OCI-LY7 (cell line): ENCODE results near the gene CMPK2. TPM values are rescaled to one million over a fixed set of nuclear protein-coding genes. Genes with fewer than 3 reads are reported as not detected.

Experiments used
- BruUV-seq: library from RNA; stranded (reverse); fragments of 400-500 nt; replicated peaks from 2 replicates; lab custom pipeline; 2021; lab: Mats Ljungman, UMichigan
- CTCF ChIA-PET: fragments of 300-600 bp; sonication (Branson Sonifier 250); formaldehyde crosslinking; loops from one replicate; lab custom pipeline; 2022; ENCODE audit warnings: antibody characterized with exemption; ENCODE audit not compliant: unreplicated experiment; lab: Charles Lee
- POLR2A ChIA-PET: fragments of 300-600 bp; sonication (Branson Sonifier 250); formaldehyde crosslinking; loops from one replicate; lab custom pipeline; 2022; ENCODE audit warnings: antibody characterized with exemption; lab: Charles Lee
- DNase-seq: peaks from one replicate; pipeline ENCODE4 v3.0.0-alpha.2; 2015; ENCODE audit warnings: low spot score
- H2AFZ ChIP-seq: fragments of 200-600 bp; sonication (generic), shearing (Covaris generic); 2 replicates; pipeline ENCODE4 v1.6.1; 2014; ENCODE audit warnings: mild to moderate bottlenecking, antibody characterized with exemption, low read length, moderate library complexity
- H3K27ac ChIP-seq: fragments of 200-600 bp; sonication (generic); 2 replicates; pipeline ENCODE4 v1.5.1; 2014; ENCODE audit warnings: mixed run types, low read depth, mild to moderate bottlenecking, moderate library complexity, low read length, inconsistent platforms; ENCODE audit not compliant: poor library complexity, severe bottlenecking
- H3K36me3 ChIP-seq: fragments of 200-600 bp; sonication (generic); 2 replicates; pipeline ENCODE4 v1.6.1; 2014; ENCODE audit warnings: mild to moderate bottlenecking, antibody characterized with exemption, low read length, moderate library complexity, mixed read lengths; ENCODE audit not compliant: insufficient read depth
- H3K4me1 ChIP-seq: fragments of 200-600 bp; sonication (generic); 2 replicates; pipeline ENCODE4 v1.5.1; 2014; ENCODE audit warnings: mild to moderate bottlenecking, low read length; ENCODE audit not compliant: insufficient read depth, poor library complexity, severe bottlenecking
- H3K4me2 ChIP-seq: fragments of 200-600 bp; sonication (generic); 2 replicates; pipeline ENCODE4 v1.6.1; 2014; ENCODE audit warnings: mild to moderate bottlenecking, low read length
- H3K4me3 ChIP-seq: fragments of 200-600 bp; sonication (generic); 2 replicates; pipeline ENCODE4 v1.5.1; 2014; ENCODE audit warnings: mild to moderate bottlenecking, low read depth, low read length; ENCODE audit not compliant: poor library complexity, severe bottlenecking
- H3K79me2 ChIP-seq: fragments of 200-600 bp; sonication (generic); 2 replicates; pipeline ENCODE4 v1.6.1; 2016; ENCODE audit warnings: low read depth, mild to moderate bottlenecking, low read length, moderate library complexity, mixed read lengths; ENCODE audit not compliant: insufficient read depth
- H3K9me2 ChIP-seq: fragments of 200-600 bp; sonication (generic); 2 replicates; pipeline ENCODE4 v1.6.1; 2016; ENCODE audit warnings: mild to moderate bottlenecking, low read length, mixed read lengths; ENCODE audit not compliant: insufficient read depth
- H3K9me3 ChIP-seq: fragments of 200-600 bp; sonication (generic); 2 replicates; pipeline ENCODE4 v1.6.1; 2014; ENCODE audit warnings: mild to moderate bottlenecking, mixed run types, low read length, mixed read lengths
- H4K20me1 ChIP-seq: fragments of 200-600 bp; sonication (generic); 2 replicates; pipeline ENCODE4 v1.6.1; 2014; ENCODE audit warnings: mild to moderate bottlenecking, antibody characterized with exemption, low read length, moderate library complexity, mixed read lengths; ENCODE audit not compliant: insufficient read depth
- EZH2phosphoT487 ChIP-seq: fragments of 200-600 bp; sonication (generic); IDR thresholded peaks from 2 replicates; pipeline ENCODE4 v1.6.1; 2018; ENCODE audit warnings: low read depth, borderline replicate concordance, mild to moderate bottlenecking, mixed run types, antibody characterized with exemption, low read length, moderate library complexity, mixed read lengths
- intact Hi-C: fragments of 100-400 bp; cut with micrococcal nuclease; formaldehyde crosslinking; loops from one replicate; pipeline ENCODE4 v1.10.0; 2022; ENCODE audit not compliant: unreplicated experiment
- total RNA-seq, 2 experiments: library from RNA; depleted of rRNA in 1 of 2; stranded (reverse); fragments of >200 nt in 1 of 2; shearing (Covaris generic) in 1 of 2; gene quantifications; 2 replicates each; pipeline ENCODE4 v1.2.3, GENCODE V29; 2014 to 2022
- TF ChIP-seq, protein P1 (sequence below): fragments of 200-600 bp; sonication (generic); conservative IDR thresholded peaks from 2 replicates; pipeline ENCODE4 v1.5.1; 2014; ENCODE audit warnings: mild to moderate bottlenecking, antibody characterized with exemption, low read length, moderate library complexity, mixed read lengths

The CMPK2 gene
- total RNA-seq, 2 experiments from 2014 or later, result 0.99 TPM; not detected in 1

DNA sequence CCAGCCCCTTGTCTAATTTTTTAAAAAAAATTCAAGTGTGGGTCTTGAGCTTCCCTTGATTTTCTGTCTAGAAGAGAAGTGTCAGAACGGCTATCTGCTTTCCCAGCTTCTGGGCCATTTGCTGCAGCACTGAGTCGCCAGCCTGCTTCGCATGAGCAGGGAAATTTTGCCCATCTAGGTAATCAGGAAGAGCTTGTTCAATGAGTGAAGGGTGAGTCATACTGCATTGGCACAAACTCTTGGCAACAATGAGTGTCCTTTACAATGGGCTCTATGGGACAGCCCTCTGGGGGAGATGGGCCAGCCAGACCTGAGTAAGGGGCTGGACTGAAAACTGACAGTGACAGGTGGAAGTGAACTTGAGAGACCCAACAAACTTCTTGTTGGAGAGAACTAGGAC lies 49.1 kb upstream of the CMPK2 start:
- no peak overlapping the region for H3K4me3 ChIP-seq
- DNase-seq, result no peak
- no peak overlapping the region for H2AFZ ChIP-seq
- no TSS peak for BruUV-seq
- H3K4me2 ChIP-seq, result no peak overlapping the region
- H3K9me2 ChIP-seq, result no peaks in the 10 kb centered on the region
- ChIA-PET POLR2A (no interaction called here), CTCF (no interaction called here)
- intact Hi-C loops, result no loop called here
- H3K79me2 ChIP-seq, result no peaks in the 10 kb centered on the region
- H3K36me3 ChIP-seq, result no peaks in the 10 kb centered on the region
- no peak for TF ChIP-seq EZH2phosphoT487
- TF ChIP-seq, protein P1, sequence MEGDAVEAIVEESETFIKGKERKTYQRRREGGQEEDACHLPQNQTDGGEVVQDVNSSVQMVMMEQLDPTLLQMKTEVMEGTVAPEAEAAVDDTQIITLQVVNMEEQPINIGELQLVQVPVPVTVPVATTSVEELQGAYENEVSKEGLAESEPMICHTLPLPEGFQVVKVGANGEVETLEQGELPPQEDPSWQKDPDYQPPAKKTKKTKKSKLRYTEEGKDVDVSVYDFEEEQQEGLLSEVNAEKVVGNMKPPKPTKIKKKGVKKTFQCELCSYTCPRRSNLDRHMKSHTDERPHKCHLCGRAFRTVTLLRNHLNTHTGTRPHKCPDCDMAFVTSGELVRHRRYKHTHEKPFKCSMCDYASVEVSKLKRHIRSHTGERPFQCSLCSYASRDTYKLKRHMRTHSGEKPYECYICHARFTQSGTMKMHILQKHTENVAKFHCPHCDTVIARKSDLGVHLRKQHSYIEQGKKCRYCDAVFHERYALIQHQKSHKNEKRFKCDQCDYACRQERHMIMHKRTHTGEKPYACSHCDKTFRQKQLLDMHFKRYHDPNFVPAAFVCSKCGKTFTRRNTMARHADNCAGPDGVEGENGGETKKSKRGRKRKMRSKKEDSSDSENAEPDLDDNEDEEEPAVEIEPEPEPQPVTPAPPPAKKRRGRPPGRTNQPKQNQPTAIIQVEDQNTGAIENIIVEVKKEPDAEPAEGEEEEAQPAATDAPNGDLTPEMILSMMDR, result no peak
- peaks cover 2% of the 10 kb centered on the region for H3K4me1 ChIP-seq
- no peaks in the 10 kb centered on the region for H4K20me1 ChIP-seq
- no peak overlapping the region for H3K27ac ChIP-seq
- H3K9me3 ChIP-seq, result no peaks in the 10 kb centered on the region

DNA sequence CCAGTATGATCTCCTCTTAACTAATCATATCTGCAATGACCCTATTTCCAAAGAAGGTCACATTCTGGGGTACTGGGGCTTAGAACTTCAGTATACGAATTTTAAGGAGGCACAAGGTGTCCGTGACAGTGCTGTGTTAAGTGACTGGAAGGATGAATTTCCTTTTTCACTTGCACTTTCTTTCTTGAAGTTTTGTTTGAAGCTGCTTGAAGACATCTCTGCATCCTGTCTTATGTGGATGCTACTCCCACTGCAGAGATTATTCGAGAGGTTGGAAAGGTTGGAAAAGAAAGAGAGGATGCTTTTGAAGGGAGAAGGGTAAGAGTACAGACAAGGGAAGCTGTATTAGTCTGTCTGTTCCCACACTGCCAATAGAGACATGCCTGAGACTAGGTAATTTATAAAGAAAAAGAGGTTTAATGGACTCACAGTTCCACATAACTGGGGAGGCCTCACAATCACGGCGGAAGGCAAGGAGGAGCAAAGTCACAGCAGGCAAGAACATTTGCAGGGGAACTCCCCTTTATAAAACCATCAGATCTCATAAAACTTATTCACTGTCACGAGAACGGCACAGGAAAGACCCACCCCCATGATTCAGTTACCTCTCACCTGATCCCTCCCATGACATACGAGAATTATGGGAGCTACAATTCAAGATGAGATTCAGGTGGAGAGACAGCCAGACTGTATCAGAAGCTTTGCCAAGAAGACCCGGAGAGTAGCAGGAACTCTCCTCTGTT lies 47.9 kb upstream of the CMPK2 start:
- no peak overlapping the region for H3K4me3 ChIP-seq
- ChIA-PET CTCF (no interaction called here), POLR2A (interaction anchor here (0.6 kb wide), 1 partner anchor 8 kb away, joined by 3 read pairs; no protein-coding TSS in a partner anchor)
- no peaks in the 10 kb centered on the region for H3K9me2 ChIP-seq
- H3K9me3 ChIP-seq, result no peaks in the 10 kb centered on the region
- H3K4me2 ChIP-seq, result no peak overlapping the region
- no peak for DNase-seq
- intact Hi-C loops, result no loop called here
- H3K27ac ChIP-seq, result no peak overlapping the region
- no peaks in the 10 kb centered on the region for H3K79me2 ChIP-seq
- H2AFZ ChIP-seq, result no peak overlapping the region
- peaks cover 2% of the 10 kb centered on the region for H3K4me1 ChIP-seq
- H3K36me3 ChIP-seq, result no peaks in the 10 kb centered on the region
- H4K20me1 ChIP-seq, result no peaks in the 10 kb centered on the region
- BruUV-seq, result no TSS peak
- TF ChIP-seq, protein P1, result no peak
- no peak for TF ChIP-seq EZH2phosphoT487

DNA sequence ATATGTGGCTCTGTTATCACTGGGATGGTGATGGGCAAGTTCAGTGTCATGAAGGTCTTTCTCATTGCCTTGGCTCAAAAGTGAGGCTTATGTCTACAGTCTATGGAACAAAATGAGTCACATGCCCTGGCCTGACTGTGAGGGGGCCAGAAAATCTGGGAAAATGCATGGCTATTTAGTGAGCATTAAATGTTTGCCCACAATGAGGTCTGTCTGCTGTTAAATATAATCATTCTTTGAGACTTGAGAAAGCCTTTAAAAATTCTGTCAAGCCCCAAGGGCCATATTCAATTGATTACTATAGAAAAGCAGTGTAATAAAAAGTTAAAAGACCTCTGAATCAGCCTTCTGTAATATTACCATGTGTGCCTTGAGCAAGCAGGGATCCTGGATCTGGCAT lies 46.0 kb upstream of the CMPK2 start:
- intact Hi-C loops, result no loop called here
- BruUV-seq, result no TSS peak
- no peak for TF ChIP-seq EZH2phosphoT487
- TF ChIP-seq, protein P1, result no peak
- ChIA-PET POLR2A (interaction anchor here (1.5 kb wide), 1 partner anchor 8 kb away, joined by 5 read pairs; no protein-coding TSS in a partner anchor), CTCF (no interaction called here)
- Histone ChIP-seq H2AFZ (no peak overlapping the region), H3K4me3 (no peak overlapping the region), H3K4me2 (no peak overlapping the region), H3K27ac (no peak overlapping the region), H3K4me1 (no peaks in the 10 kb centered on the region), H3K36me3 (no peaks in the 10 kb centered on the region), H3K9me3 (no peaks in the 10 kb centered on the region), H3K9me2 (no peaks in the 10 kb centered on the region), H3K79me2 (no peaks in the 10 kb centered on the region), H4K20me1 (no peaks in the 10 kb centered on the region)
- no peak for DNase-seq
